RWPE2 (cell line): ENCODE data around the gene MYO1E.

Source experiments
- ATAC-seq: fragments of 200-7000 bp; cut with Tn5 transposase; 3 replicates; pipeline ENCODE4 v1.9.1; 2021; ENCODE audit warnings: low read depth
- DNase-seq: peaks from one replicate; pipeline ENCODE4 v3.0.0-alpha.2; 2020; ENCODE audit warnings: low spot score
- H3K27ac ChIP-seq: fragments of 450-650 bp; 2 replicates; pipeline ENCODE4 v1.5.1; 2017; ENCODE audit warnings: mild to moderate bottlenecking; ENCODE audit not compliant: poor library complexity, severe bottlenecking
- H3K27me3 ChIP-seq: fragments of 250-450 bp; sonication (Bioruptor Pico); 2 replicates; pipeline ENCODE4 v1.5.1; 2021; ENCODE audit warnings: mild to moderate bottlenecking, moderate library complexity; ENCODE audit not compliant: insufficient read depth, poor library complexity, severe bottlenecking
- H3K36me3 ChIP-seq: fragments of 250-450 bp; sonication (Bioruptor Pico); 2 replicates; pipeline ENCODE4 v1.5.1; 2020; ENCODE audit warnings: low read depth, mild to moderate bottlenecking, moderate library complexity
- H3K4me1 ChIP-seq: fragments of 250-450 bp; sonication (Bioruptor Pico); 2 replicates; pipeline ENCODE4 v1.5.1; 2021; ENCODE audit warnings: mild to moderate bottlenecking, moderate library complexity; ENCODE audit not compliant: insufficient read depth, poor library complexity, severe bottlenecking
- H3K4me3 ChIP-seq: fragments of 250-450 bp; sonication (Bioruptor Pico); 2 replicates; pipeline ENCODE4 v1.5.1; 2021; ENCODE audit warnings: mild to moderate bottlenecking, moderate library complexity; ENCODE audit not compliant: severe bottlenecking
- H3K9me3 ChIP-seq: fragments of 250-450 bp; sonication (Bioruptor Pico); 2 replicates; pipeline ENCODE4 v1.5.1; 2021; ENCODE audit warnings: mild to moderate bottlenecking, moderate library complexity; ENCODE audit not compliant: severe bottlenecking
- CTCF ChIP-seq: fragments of 450-650 bp; IDR thresholded peaks from one replicate; pipeline ENCODE4 v1.5.1; 2017; ENCODE audit warnings: mild to moderate bottlenecking, moderate library complexity; ENCODE audit not compliant: poor library complexity, severe bottlenecking

Gene MYO1E

GRCh38 chr15:59250249-59250648 is 122.4 kb downstream of the MYO1E start:
- no peaks in the 10 kb centered on the region for H3K9me3 ChIP-seq
- no peak overlapping the region for H3K4me3 ChIP-seq
- peak overlapping the region; percentile 10 for H3K27ac ChIP-seq
- H3K36me3 ChIP-seq = peaks cover 71% of the 10 kb centered on the region
- DNase-seq (no peak), ATAC-seq (no peak)
- no peaks in the 10 kb centered on the region for H3K27me3 ChIP-seq
- peaks cover 9% of the 10 kb centered on the region for H3K4me1 ChIP-seq
- no peak for TF ChIP-seq CTCF

GRCh38 chr15:59249816-59250215 is 122.9 kb downstream of the MYO1E start:
- ATAC-seq (peak; percentile 43), DNase-seq (no peak)
- H3K9me3 ChIP-seq = no peaks in the 10 kb centered on the region
- H3K4me1 ChIP-seq = peaks cover 9% of the 10 kb centered on the region
- peak overlapping the region; percentile 10 for H3K27ac ChIP-seq
- H3K27me3 ChIP-seq = no peaks in the 10 kb centered on the region
- peaks cover 71% of the 10 kb centered on the region for H3K36me3 ChIP-seq
- no peak overlapping the region for H3K4me3 ChIP-seq
- TF ChIP-seq CTCF = no peak

GRCh38 chr15:59247364-59247763 is 125.3 kb downstream of the MYO1E start:
- ATAC-seq = peak; percentile 78
- Histone ChIP-seq H3K36me3 (peaks cover 71% of the 10 kb centered on the region), H3K9me3 (no peaks in the 10 kb centered on the region), H3K27ac (no peak overlapping the region), H3K4me3 (no peak overlapping the region), H3K27me3 (no peaks in the 10 kb centered on the region), H3K4me1 (peaks cover 9% of the 10 kb centered on the region)
- no peak for DNase-seq
- peak; percentile 91 for TF ChIP-seq CTCF

GRCh38 chr15:59245559-59245958 is 127.1 kb downstream of the MYO1E start:
- ATAC-seq (no peak), DNase-seq (no peak)
- Histone ChIP-seq H3K4me1 (no peaks in the 10 kb centered on the region), H3K27me3 (no peaks in the 10 kb centered on the region), H3K4me3 (no peak overlapping the region), H3K36me3 (peaks cover 71% of the 10 kb centered on the region), H3K9me3 (no peaks in the 10 kb centered on the region), H3K27ac (no peak overlapping the region)
- TF ChIP-seq CTCF = no peak

GRCh38 chr15:59244337-59244736 is 128.3 kb downstream of the MYO1E start:
- no peaks in the 10 kb centered on the region for H3K27me3 ChIP-seq
- H3K27ac ChIP-seq = no peak overlapping the region
- no peak for TF ChIP-seq CTCF
- H3K4me3 ChIP-seq = no peak overlapping the region
- ATAC-seq (no peak), DNase-seq (peak; percentile 13)
- H3K9me3 ChIP-seq = no peaks in the 10 kb centered on the region
- H3K36me3 ChIP-seq = peaks cover 77% of the 10 kb centered on the region
- H3K4me1 ChIP-seq = no peaks in the 10 kb centered on the region
